Suprapubic skin (tissue), 4 donors: ENCODE data around the gene MBD3L5.

ENCODE experiments used
- CTCF ChIP-seq, 2 donors: fragments of 200-600 bp in 1 of 2; fragments of 450-650 bp in 1 of 2; sonication (generic) in 1 of 2; IDR thresholded peaks; one replicate each; pipeline ENCODE4 v1.5.1; 2016 to 2019; ENCODE audit warnings: antibody characterized with exemption in 2 of 2, mild to moderate bottlenecking in 1 of 2, moderate library complexity in 1 of 2
- EP300 ChIP-seq: sonication (generic); formaldehyde crosslinking; IDR thresholded peaks from one replicate; pipeline ENCODE4 v1.6.1; 2017; ENCODE audit warnings: antibody characterized with exemption
- POLR2A ChIP-seq, 2 donors: fragments of 450-650 bp; IDR thresholded peaks; one replicate each; pipeline ENCODE4 v1.6.1; 2017; ENCODE audit warnings: antibody characterized with exemption in 2 of 2, mild to moderate bottlenecking in 2 of 2, moderate library complexity in 2 of 2
- POLR2AphosphoS5 ChIP-seq, 3 donors: sonication (generic); formaldehyde crosslinking; IDR thresholded peaks; one replicate each; pipeline ENCODE4 v1.6.1; 2017; ENCODE audit warnings: antibody characterized with exemption in 3 of 3

GRCh38 chr19:7069904-7070226 lies 39.5 kb downstream of the MBD3L5 start:
- TF ChIP-seq CTCF (IDR thresholded peaks at IDR 0.05) (no peak), POLR2A (IDR thresholded peaks at IDR 0.05) (no peak), EP300 (no peak), POLR2AphosphoS5 (IDR thresholded peaks at IDR 0.05) (no peak)
